ENCODE results near the gene RTKN. TPM values are rescaled to one million over a fixed set of nuclear protein-coding genes. Genes with fewer than 3 reads are reported as not detected.
A peak's percentile ranks its signal among the peaks of the same experiment; 100 is the strongest.

The RTKN gene
- total and polyA plus RNA-seq, 9 of the 15 experiments (the other 6 are each of a cell fraction or from before 2014, with no cell fraction given), result 0.14 to 6.9 (median 3.6) TPM

DNA sequence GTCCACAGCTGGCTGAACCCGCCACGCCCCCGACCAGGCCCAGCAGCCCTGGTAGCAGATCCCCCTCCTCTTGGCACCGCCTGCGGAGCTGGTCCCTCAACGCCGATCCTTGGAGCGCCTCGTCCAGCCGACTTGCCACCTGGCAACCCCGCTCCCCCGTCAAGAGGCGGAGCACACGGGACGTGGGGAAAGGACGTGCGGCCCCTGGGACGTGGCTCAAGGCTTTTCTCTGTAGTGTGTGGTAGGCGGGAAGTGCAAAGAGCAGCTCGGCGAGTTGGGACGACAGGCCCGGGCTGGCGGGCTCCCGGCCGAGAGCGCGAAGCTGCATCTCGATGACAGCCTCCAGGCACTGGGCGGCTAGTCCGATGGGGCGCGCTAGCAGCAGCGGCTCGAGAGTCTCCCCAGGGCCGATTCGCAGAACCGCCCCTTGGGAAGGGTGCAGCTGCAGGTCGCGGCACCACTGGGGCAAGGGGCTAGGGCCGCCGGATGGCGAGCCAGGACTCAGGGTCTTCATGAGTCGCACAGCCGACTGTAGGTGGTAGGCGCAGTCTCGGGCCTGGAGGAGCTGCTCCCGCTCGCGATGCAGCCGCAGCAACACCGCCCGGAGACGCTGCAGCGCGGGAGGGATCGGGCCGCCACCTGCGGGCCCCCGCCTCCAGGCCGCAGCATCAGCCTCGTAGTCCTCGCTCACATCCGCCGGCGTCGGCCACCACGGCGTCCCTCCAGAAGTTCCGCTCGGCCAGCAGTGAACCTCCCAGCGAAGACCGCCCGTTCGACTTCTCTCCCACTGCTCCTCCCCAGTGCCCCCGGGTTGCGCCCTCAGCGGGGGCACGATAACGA is 40.4 kb upstream of the RTKN start (continued):
- TF ChIP-seq, protein P1, sequence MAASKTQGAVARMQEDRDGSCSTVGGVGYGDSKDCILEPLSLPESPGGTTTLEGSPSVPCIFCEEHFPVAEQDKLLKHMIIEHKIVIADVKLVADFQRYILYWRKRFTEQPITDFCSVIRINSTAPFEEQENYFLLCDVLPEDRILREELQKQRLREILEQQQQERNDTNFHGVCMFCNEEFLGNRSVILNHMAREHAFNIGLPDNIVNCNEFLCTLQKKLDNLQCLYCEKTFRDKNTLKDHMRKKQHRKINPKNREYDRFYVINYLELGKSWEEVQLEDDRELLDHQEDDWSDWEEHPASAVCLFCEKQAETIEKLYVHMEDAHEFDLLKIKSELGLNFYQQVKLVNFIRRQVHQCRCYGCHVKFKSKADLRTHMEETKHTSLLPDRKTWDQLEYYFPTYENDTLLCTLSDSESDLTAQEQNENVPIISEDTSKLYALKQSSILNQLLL (CRISPR knock-in tag; IDR thresholded peaks at IDR 0.05; ENCODE audit: borderline replicate concordance), result no peak
- TF ChIP-seq EWSR1 (IDR thresholded peaks at IDR 0.05; ENCODE audit: borderline replicate concordance, low read depth, partially characterized antibody), result no peak
- no peak for TF ChIP-seq PHF21A (IDR thresholded peaks at IDR 0.05; ENCODE audit: borderline replicate concordance, low read depth)
- TF ChIP-seq, protein P2, sequence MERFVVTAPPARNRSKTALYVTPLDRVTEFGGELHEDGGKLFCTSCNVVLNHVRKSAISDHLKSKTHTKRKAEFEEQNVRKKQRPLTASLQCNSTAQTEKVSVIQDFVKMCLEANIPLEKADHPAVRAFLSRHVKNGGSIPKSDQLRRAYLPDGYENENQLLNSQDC (CRISPR knock-in tag; IDR thresholded peaks at IDR 0.05), result no peak
- no peak for TF ChIP-seq PCBP1 (IDR thresholded peaks at IDR 0.05; ENCODE audit: low read depth, low read length, poor library complexity, severe bottlenecking)
- TF ChIP-seq, protein P3, sequence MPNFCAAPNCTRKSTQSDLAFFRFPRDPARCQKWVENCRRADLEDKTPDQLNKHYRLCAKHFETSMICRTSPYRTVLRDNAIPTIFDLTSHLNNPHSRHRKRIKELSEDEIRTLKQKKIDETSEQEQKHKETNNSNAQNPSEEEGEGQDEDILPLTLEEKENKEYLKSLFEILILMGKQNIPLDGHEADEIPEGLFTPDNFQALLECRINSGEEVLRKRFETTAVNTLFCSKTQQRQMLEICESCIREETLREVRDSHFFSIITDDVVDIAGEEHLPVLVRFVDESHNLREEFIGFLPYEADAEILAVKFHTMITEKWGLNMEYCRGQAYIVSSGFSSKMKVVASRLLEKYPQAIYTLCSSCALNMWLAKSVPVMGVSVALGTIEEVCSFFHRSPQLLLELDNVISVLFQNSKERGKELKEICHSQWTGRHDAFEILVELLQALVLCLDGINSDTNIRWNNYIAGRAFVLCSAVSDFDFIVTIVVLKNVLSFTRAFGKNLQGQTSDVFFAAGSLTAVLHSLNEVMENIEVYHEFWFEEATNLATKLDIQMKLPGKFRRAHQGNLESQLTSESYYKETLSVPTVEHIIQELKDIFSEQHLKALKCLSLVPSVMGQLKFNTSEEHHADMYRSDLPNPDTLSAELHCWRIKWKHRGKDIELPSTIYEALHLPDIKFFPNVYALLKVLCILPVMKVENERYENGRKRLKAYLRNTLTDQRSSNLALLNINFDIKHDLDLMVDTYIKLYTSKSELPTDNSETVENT (CRISPR knock-in tag; IDR thresholded peaks at IDR 0.05), result peak; percentile 33; the same call in 1 of the 2 replicates
- TF ChIP-seq, protein P4, sequence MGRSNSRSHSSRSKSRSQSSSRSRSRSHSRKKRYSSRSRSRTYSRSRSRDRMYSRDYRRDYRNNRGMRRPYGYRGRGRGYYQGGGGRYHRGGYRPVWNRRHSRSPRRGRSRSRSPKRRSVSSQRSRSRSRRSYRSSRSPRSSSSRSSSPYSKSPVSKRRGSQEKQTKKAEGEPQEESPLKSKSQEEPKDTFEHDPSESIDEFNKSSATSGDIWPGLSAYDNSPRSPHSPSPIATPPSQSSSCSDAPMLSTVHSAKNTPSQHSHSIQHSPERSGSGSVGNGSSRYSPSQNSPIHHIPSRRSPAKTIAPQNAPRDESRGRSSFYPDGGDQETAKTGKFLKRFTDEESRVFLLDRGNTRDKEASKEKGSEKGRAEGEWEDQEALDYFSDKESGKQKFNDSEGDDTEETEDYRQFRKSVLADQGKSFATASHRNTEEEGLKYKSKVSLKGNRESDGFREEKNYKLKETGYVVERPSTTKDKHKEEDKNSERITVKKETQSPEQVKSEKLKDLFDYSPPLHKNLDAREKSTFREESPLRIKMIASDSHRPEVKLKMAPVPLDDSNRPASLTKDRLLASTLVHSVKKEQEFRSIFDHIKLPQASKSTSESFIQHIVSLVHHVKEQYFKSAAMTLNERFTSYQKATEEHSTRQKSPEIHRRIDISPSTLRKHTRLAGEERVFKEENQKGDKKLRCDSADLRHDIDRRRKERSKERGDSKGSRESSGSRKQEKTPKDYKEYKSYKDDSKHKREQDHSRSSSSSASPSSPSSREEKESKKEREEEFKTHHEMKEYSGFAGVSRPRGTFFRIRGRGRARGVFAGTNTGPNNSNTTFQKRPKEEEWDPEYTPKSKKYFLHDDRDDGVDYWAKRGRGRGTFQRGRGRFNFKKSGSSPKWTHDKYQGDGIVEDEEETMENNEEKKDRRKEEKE (IDR thresholded peaks at IDR 0.05; ENCODE audit: borderline replicate concordance in 1 of 2, control insufficient read depth in 1 of 2, low read depth in 2 of 2, low read length in 1 of 2), result 0 out of 4 replicates have a peak, but pooled peaks of 1 of the 2 experiments have one; percentile 17
- TF ChIP-seq ZNF175 (CRISPR knock-in tag; IDR thresholded peaks at IDR 0.05; ENCODE audit: low read depth), result no peak
- TF ChIP-seq, protein P5, sequence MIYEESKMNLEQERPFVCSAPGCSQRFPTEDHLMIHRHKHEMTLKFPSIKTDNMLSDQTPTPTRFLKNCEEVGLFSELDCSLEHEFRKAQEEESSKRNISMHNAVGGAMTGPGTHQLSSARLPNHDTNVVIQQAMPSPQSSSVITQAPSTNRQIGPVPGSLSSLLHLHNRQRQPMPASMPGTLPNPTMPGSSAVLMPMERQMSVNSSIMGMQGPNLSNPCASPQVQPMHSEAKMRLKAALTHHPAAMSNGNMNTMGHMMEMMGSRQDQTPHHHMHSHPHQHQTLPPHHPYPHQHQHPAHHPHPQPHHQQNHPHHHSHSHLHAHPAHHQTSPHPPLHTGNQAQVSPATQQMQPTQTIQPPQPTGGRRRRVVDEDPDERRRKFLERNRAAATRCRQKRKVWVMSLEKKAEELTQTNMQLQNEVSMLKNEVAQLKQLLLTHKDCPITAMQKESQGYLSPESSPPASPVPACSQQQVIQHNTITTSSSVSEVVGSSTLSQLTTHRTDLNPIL (CRISPR knock-in tag; IDR thresholded peaks at IDR 0.05), result no peak
- TF ChIP-seq BRD9 (IDR thresholded peaks at IDR 0.05; ENCODE audit: low read depth, partially characterized antibody), result no peak
- TF ChIP-seq ZNF830 (CRISPR knock-in tag; IDR thresholded peaks at IDR 0.05), result no peak
- no peak for TF ChIP-seq MYBL2 (IDR thresholded peaks at IDR 0.05; ENCODE audit: low read depth)
- no peak for TF ChIP-seq MYBL2 (CRISPR knock-in tag; IDR thresholded peaks at IDR 0.05; ENCODE audit: borderline replicate concordance)
- no peak for TF ChIP-seq KAT2B (IDR thresholded peaks at IDR 0.05; ENCODE audit: low read depth, low read length)
- TF ChIP-seq ZNF224 (CRISPR knock-in tag; IDR thresholded peaks at IDR 0.05), result peak; percentile 57; the same call in 1 of the 2 replicates
- TF ChIP-seq SMAD2 (IDR thresholded peaks at IDR 0.05; ENCODE audit: low read depth, low read length), result no peak
- TF ChIP-seq ZFX (CRISPR knock-in tag; IDR thresholded peaks at IDR 0.05), result peak; percentile 90
- TF ChIP-seq SNRNP70 (optimal IDR thresholded peaks at IDR 0.05; ENCODE audit: low read depth, low read length), result no peak

Data from K562 (cell line).